Stimulated activated memory B cell treated with anti-CD40 and anti-IgM and Interleukin-4, amounts not matched to agents 10 μg/mL and 1 μg/mL and 100 μg/mL, for 72 hours (primary cell): ENCODE measurements around the gene GALNT7.
"Not testable (repeated sequence)": the region's sequence is repeated elsewhere in the genome, so short reads cannot be mapped to it uniquely, and the experiment has no call there.

Experiments
- ATAC-seq: fragments of 150-1000 bp; cut with Tn5 transposase; 2 replicates; pipeline ENCODE4 v1.10.0; 2021
- H3K27ac Mint-ChIP-seq: one replicate; pipeline ENCODE4 v1.8.0; 2022; ENCODE audit warnings: mild to moderate bottlenecking, mixed read lengths
- H3K27me3 Mint-ChIP-seq: one replicate; pipeline ENCODE4 v1.8.0; 2022; ENCODE audit warnings: mixed read lengths
- H3K36me3 Mint-ChIP-seq: one replicate; pipeline ENCODE4 v1.8.0; 2022; ENCODE audit warnings: mixed read lengths
- H3K4me1 Mint-ChIP-seq: one replicate; pipeline ENCODE4 v1.8.0; 2022; ENCODE audit warnings: mixed read lengths
- H3K4me3 Mint-ChIP-seq: one replicate; pipeline ENCODE4 v1.8.0; 2022; ENCODE audit warnings: mild to moderate bottlenecking, moderate library complexity, mixed read lengths
- H3K9me3 Mint-ChIP-seq: one replicate; pipeline ENCODE4 v1.8.0; 2022; ENCODE audit warnings: mixed read lengths

The GALNT7 gene, protein sequence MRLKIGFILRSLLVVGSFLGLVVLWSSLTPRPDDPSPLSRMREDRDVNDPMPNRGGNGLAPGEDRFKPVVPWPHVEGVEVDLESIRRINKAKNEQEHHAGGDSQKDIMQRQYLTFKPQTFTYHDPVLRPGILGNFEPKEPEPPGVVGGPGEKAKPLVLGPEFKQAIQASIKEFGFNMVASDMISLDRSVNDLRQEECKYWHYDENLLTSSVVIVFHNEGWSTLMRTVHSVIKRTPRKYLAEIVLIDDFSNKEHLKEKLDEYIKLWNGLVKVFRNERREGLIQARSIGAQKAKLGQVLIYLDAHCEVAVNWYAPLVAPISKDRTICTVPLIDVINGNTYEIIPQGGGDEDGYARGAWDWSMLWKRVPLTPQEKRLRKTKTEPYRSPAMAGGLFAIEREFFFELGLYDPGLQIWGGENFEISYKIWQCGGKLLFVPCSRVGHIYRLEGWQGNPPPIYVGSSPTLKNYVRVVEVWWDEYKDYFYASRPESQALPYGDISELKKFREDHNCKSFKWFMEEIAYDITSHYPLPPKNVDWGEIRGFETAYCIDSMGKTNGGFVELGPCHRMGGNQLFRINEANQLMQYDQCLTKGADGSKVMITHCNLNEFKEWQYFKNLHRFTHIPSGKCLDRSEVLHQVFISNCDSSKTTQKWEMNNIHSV

DNA sequence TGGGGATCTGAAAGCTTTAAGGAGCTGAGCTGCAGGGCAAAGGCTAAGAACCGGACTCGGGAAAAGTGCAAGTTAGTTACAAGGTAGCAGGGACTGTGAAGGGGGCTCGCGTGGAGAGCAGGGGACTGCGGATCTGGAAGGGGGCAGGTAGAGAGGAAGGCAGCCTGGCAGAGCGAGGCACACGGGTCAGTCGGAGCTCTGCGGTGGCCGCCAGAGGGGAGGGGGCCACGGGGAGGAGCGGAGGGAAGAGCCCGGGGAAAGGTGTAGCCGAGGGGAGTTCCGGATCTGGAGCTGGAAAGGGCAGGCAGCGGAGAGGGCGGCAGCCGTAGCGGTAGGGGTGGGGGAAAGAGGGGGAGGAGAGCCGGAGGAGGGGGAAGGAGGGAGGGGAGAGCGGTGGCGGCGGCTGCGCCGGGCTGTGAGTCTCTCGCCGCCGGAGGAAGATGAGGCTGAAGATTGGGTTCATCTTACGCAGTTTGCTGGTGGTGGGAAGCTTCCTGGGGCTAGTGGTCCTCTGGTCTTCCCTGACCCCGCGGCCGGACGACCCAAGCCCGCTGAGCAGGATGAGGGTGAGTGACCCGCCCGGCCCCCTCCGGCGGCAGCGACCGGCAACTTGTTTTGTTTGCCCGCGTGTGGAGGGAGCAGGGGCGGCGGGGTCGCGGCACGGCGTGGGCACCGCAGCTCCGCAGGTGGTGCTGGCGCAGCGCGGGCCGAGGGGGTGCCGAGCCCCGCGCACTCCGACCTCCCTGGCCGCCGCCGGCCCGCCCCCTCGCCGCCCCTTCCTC lies at the start of gene GALNT7:
GALNT7 (plus strand) TSS at position 416 of the 782 bp plus-strand sequence; CDS start at position 441, 25 bp downstream.
- ATAC-seq: peak; percentile 71

DNA sequence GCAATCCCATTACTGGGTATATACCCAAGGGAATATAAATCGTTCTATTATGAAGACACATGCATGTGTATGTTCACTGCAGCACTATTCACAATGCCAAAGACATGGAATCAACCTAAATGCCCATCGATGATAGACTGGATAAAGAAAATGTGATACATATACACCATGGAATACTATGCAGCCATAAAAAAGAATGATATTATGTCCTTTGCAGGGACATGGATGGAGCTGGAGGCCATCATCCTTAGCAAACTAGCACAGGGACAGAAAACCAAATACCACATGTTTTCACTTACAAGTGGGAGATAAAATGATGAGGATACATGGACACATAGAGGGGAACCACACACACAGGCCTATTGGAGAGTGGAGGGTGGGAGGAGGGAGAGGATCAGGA lies 49.8 kb upstream of the GALNT7 start:
- not testable (repeated sequence) for H3K4me1 Mint-ChIP-seq, H3K27me3 Mint-ChIP-seq, H3K27ac Mint-ChIP-seq, H3K4me3 Mint-ChIP-seq, H3K36me3 Mint-ChIP-seq, ATAC-seq, H3K9me3 Mint-ChIP-seq

More for the DNA sequence above, at the start of gene GALNT7:
- no peaks in the 10 kb centered on the region for H3K27me3 Mint-ChIP-seq
- H3K4me1 Mint-ChIP-seq: peaks cover 32% of the 10 kb centered on the region
- H3K4me3 Mint-ChIP-seq: peak within 1 kb of the TSS; percentile 95
- H3K9me3 Mint-ChIP-seq: no peaks in the 10 kb centered on the region
- no peaks in the 10 kb centered on the region for H3K36me3 Mint-ChIP-seq
- H3K27ac Mint-ChIP-seq: peak within 1 kb of the TSS; percentile 89

DNA sequence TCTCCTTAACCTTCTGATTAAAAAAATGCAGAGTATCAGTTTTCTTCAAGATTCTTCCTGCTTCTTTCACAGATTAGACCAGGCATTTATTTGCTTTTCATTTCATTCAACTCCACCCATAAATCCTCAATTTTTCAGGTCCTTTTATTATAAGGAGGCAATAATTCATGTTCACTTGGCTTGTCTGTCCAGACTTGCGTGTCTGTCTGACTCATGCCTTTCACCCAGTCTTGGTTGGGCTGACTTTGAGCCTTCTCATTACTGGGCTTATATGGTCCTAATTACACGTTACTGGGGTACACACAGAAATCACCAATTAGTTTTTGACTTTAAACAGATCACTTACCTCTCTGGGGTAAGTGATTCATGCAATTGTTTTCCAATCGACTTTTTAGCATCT lies 48.8 kb upstream of the GALNT7 start:
- Mint-ChIP-seq H3K4me1 (peaks cover 6% of the 10 kb centered on the region), H3K36me3 (no peaks in the 10 kb centered on the region), H3K27me3 (no peaks in the 10 kb centered on the region), H3K27ac (no peak overlapping the region), H3K4me3 (no peak overlapping the region), H3K9me3 (peaks cover 9% of the 10 kb centered on the region)
- no peak for ATAC-seq

DNA sequence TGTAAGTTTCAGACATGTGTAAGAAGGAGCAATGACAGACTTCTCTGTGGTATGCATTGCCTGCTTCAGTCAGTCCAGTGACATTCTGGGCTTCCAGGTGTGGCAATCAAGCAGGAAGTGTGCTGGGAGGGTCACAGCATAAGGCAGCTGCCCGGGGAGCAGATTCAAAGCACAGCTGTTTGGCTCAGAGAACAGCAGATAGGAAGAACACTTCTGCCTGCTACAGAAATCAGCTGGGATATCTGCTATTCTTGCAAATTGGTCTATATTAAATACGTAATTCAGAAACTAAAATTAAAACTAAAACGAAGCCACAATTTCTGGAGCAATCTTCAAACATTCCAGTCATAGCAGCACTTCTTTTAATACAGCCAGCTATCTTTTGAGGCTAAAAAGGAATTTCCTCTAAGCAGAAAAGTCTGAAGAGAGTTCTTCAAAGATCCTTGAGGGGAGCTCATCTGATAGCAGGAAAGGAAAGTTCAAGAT lies 47.5 kb upstream of the GALNT7 start:
- Mint-ChIP-seq H3K27ac (no peak overlapping the region), H3K36me3 (no peaks in the 10 kb centered on the region), H3K9me3 (peaks cover 9% of the 10 kb centered on the region), H3K4me3 (no peak overlapping the region), H3K4me1 (peaks cover 6% of the 10 kb centered on the region), H3K27me3 (no peaks in the 10 kb centered on the region)
- peak; percentile 62 for ATAC-seq

DNA sequence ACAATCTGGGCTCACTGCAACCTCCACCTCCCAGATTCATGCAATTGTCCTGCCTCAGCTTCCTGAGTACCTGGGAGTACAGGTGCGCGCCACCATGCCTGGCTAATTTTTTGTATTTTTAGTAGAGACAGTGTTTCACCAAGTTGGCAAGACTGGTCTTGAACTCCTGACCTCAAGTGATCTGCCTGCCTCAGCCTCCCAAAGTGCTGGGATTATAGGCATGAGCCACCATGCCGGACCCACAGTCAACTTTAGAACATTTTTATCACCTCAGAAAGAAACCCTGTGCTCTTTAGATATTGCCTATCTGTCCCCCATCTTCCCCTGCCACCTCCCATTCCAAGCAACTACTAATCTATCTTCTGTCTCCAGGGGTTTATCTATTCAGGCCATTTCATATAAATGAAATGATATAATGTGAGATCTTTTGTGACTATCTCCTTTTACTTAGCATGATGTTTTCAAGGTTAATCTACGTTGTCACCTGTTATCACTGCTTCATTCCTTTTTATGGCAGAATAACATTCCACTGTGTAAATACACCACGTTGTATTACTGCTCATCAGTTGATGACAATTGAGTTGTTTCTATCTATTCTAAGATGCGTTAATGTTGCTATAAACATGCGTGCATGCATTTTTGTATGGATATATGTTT lies 44.3 kb upstream of the GALNT7 start:
- Mint-ChIP-seq H3K4me1 (peaks cover 14% of the 10 kb centered on the region), H3K27ac (no peak overlapping the region), H3K36me3 (no peaks in the 10 kb centered on the region), H3K4me3 (no peak overlapping the region), H3K27me3 (no peaks in the 10 kb centered on the region), H3K9me3 (no peaks in the 10 kb centered on the region)
- ATAC-seq: no peak

DNA sequence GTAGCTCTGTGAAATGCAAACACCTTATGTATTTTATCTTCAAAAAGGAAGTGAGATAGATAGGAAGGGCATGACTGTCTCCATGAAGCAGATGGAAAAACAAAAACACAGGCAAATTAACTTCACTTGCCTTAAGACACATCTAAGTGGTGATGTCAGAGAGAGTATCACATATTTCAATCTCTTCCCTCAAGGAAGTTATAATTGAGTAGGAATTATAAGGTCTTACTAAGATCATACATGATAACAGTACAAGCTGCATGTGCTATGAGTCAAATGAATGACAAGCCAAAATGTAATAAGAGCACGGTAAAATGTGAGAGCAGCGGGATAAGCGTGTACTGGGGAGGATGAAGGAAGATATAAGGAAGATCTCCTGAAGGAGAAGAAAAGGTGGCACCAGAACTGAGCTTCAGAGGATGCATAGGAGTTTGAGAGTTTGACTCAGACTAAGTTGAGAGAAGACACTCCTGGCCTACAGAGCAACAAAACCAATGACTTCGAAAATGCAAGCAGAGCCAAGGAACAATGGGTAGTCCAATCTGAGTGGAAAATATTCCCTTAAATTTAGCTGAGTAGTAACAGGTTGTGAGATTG lies 43.3 kb upstream of the GALNT7 start:
- Mint-ChIP-seq H3K4me1 (peaks cover 14% of the 10 kb centered on the region), H3K4me3 (no peak overlapping the region), H3K27me3 (no peaks in the 10 kb centered on the region), H3K9me3 (no peaks in the 10 kb centered on the region), H3K27ac (no peak overlapping the region), H3K36me3 (no peaks in the 10 kb centered on the region)
- no peak for ATAC-seq

DNA sequence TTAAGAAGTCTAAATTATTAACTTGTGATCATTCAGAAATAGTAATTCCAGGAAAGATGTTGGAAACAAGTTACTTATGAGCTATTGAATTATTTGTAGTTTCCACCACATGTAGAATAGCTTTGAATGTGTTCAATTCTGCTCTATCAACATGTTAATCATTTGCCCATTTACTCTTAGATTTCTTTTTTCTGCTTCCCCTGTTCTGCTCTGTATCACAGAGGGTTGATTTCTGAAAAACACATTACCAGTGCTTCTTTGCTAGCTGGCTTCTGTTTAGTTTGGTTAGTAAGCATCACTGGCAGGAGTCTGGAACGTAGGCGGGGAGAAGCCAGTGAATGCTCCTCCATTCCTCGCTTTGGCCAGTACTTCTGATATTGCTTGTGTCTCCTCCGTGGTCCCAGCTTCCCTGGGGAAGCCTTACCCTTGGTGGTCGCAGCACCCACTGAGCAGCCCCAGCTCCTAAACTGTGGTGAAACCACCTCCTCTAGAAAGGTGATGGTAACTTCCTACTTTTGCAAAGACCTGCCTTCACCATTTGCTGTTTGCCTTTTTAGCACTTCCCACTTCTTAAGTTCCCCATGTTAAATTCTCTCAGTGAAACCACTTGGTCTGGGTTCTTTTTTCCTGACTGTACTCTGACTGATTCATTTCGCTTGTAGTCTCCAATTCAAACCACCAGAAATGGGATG lies 40.3 kb upstream of the GALNT7 start:
- H3K4me1 Mint-ChIP-seq: peaks cover 8% of the 10 kb centered on the region
- no peak overlapping the region for H3K27ac Mint-ChIP-seq
- H3K4me3 Mint-ChIP-seq: no peak overlapping the region
- peak; percentile 12 for ATAC-seq
- H3K9me3 Mint-ChIP-seq: no peaks in the 10 kb centered on the region
- no peaks in the 10 kb centered on the region for H3K36me3 Mint-ChIP-seq
- H3K27me3 Mint-ChIP-seq: no peaks in the 10 kb centered on the region

DNA sequence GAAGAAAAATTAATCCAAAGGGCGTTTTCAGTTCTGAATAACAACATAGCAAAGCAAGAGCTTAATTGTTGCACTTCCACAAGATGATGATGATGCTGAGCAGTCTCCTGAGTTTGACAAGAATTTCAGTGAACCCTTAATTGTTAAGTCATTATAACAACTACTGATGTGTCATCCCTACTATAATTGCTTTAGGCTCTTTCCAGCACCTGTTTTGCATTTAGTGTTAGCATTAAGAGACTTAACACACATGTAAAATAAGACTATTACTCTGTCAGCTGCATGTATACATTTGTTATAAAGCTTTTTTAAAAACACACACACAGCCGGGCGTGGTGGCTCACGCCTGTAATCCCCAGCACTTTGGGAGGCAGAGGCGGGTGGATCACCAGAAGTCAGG lies 37.9 kb upstream of the GALNT7 start:
- Mint-ChIP-seq H3K27ac (no peak overlapping the region), H3K27me3 (no peaks in the 10 kb centered on the region), H3K4me1 (peaks cover 8% of the 10 kb centered on the region), H3K4me3 (no peak overlapping the region), H3K36me3 (no peaks in the 10 kb centered on the region), H3K9me3 (no peaks in the 10 kb centered on the region)
- no peak for ATAC-seq

DNA sequence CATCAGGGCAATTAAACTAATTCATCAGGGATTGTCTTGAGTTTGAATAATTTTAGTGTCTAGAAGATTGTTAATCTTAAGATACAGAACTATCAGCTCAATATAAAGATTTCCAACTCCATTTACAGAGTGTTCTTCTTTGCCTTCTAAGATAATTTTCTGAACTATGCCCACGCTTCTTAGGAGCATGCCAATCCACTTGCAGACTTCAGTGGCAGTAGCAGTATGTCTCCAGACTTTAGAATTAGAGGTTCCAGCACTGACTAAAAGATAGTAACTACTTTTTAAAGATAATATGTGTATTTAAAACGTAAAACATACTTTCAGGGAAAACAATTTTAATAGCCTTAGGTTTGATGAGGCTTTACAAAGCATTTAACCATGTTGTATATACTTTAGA lies 34.2 kb upstream of the GALNT7 start:
- H3K36me3 Mint-ChIP-seq: no peaks in the 10 kb centered on the region
- ATAC-seq: no peak
- no peaks in the 10 kb centered on the region for H3K27me3 Mint-ChIP-seq
- no peaks in the 10 kb centered on the region for H3K9me3 Mint-ChIP-seq
- no peak overlapping the region for H3K4me3 Mint-ChIP-seq
- H3K4me1 Mint-ChIP-seq: no peaks in the 10 kb centered on the region
- H3K27ac Mint-ChIP-seq: no peak overlapping the region

DNA sequence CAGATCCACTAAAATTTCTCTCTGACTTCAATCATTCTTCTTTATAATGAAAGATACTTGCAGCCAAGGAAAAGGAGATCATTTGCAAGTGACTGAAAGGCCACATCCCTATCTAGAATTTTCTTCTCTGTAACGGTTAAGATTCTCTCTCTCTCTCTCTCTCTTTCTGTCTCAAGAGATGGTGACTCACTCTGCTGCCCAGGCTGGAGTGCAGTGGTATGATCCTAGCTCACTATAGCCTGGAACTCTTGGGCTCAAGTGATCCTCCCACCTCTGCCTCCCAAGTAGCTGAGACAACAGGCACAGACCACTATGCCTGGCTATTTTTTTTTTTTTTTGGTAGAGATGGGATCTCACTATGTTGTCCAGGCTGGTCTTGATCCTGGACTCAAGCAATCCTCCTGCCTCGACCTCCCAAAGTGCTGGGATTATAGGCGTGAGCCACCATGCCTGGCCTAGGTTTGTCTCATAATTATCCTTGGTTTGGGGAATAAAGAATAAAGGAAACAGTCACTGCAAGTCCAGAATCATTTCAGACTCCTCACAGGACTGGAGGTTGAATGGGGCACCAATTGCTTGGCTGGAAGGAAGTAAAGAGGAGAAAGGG lies 33.3 kb upstream of the GALNT7 start:
- no peaks in the 10 kb centered on the region for H3K36me3 Mint-ChIP-seq
- no peaks in the 10 kb centered on the region for H3K27me3 Mint-ChIP-seq
- no peaks in the 10 kb centered on the region for H3K9me3 Mint-ChIP-seq
- H3K27ac Mint-ChIP-seq: no peak overlapping the region
- no peaks in the 10 kb centered on the region for H3K4me1 Mint-ChIP-seq
- no peak overlapping the region for H3K4me3 Mint-ChIP-seq
- ATAC-seq: no peak

DNA sequence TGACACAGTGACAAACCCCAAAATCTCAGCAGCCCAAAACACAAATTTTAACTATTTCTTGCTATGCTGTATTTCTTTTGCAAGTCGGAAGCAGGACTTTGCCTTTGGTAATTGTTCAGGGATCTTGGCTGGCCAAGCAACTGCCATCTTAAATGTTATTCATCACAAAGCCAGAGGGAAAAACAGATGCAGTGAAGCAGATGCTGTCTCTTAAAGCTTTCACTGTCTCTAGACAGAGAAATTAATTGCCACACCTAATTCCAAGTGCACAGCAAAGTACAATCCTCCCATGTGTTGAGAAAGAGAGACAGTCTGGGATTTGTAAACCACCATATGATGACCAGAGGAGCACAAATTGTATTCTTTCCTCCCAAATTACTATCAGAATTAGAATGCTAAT lies 30.0 kb upstream of the GALNT7 start:
- H3K4me3 Mint-ChIP-seq: no peak overlapping the region
- H3K9me3 Mint-ChIP-seq: no peaks in the 10 kb centered on the region
- no peak for ATAC-seq
- no peaks in the 10 kb centered on the region for H3K4me1 Mint-ChIP-seq
- H3K36me3 Mint-ChIP-seq: no peaks in the 10 kb centered on the region
- no peak overlapping the region for H3K27ac Mint-ChIP-seq
- no peaks in the 10 kb centered on the region for H3K27me3 Mint-ChIP-seq

DNA sequence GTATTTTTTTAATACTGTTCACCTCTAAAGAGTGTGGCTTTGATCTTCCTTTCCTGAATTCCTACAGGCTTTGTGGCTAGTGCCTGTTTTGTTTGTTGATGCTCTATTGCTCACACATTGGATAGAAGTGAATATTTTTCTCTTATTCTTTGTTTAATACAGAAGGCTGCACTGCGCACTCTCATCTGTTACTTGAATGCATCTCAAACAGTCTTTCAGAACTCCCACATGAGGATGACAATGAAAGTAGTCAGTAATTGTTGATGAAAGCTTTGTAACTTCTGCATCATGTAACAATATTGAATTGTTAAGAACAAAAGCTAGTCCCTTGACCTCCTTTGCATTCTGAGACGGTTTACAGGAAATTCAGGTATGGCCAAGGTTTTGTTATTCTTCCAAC lies 29.1 kb upstream of the GALNT7 start:
- no peaks in the 10 kb centered on the region for H3K9me3 Mint-ChIP-seq
- H3K27me3 Mint-ChIP-seq: no peaks in the 10 kb centered on the region
- no peak overlapping the region for H3K27ac Mint-ChIP-seq
- H3K4me3 Mint-ChIP-seq: no peak overlapping the region
- no peaks in the 10 kb centered on the region for H3K4me1 Mint-ChIP-seq
- ATAC-seq: no peak
- no peaks in the 10 kb centered on the region for H3K36me3 Mint-ChIP-seq

DNA sequence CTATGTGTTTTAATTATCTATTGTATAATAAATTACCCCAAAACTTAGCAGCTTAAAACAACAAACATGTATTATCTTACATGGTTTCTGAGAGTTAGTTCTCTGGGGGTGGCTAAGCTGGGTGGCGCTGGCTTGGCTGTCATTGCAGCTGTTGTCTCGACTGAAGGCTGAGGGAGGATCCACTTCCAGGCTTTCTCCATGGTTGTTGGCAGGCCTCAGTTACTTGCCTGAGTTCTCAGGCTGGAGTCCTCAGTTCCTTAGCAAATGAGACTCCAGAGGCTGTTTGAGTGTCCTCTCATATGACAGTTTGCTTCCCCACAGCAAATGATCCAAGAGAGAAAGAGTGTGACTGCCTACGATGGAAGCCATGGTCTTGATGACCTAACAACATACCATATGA lies 23.5 kb upstream of the GALNT7 start:
- no peak overlapping the region for H3K4me3 Mint-ChIP-seq
- H3K36me3 Mint-ChIP-seq: no peaks in the 10 kb centered on the region
- no peak overlapping the region for H3K27ac Mint-ChIP-seq
- no peaks in the 10 kb centered on the region for H3K9me3 Mint-ChIP-seq
- no peaks in the 10 kb centered on the region for H3K4me1 Mint-ChIP-seq
- H3K27me3 Mint-ChIP-seq: no peaks in the 10 kb centered on the region
- no peak for ATAC-seq

DNA sequence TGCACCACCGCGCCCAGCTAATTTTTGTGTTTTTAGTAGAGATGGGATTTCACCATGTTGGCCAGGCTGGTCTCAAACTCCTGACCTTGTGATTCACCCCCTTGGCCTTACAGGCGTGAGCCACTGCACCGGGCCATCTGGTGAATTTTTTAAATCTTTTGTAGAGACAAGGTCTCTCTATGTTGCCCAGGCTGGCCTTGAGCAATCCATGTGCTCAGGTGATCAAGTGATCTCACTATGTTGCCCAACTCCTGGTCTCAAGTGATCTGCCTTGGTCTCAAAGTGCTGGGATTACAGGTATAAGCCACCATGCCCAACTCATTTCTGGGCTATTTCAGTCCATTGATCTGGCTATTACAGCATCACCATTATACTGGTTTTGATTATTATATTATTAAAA lies 22.2 kb upstream of the GALNT7 start:
- ATAC-seq: no peak
- H3K9me3 Mint-ChIP-seq: no peaks in the 10 kb centered on the region
- no peaks in the 10 kb centered on the region for H3K27me3 Mint-ChIP-seq
- no peaks in the 10 kb centered on the region for H3K4me1 Mint-ChIP-seq
- H3K4me3 Mint-ChIP-seq: no peak overlapping the region
- H3K27ac Mint-ChIP-seq: no peak overlapping the region
- H3K36me3 Mint-ChIP-seq: no peaks in the 10 kb centered on the region
